HEK293 (cell line): ENCODE data around the gene KIF25.

Source experiments
- CTCF ChIA-PET: fragments of 350-600 bp; formaldehyde crosslinking; extraction: SDS; loops from one replicate; lab custom pipeline; 2021; ENCODE audit warnings: antibody characterized with exemption; lab: Yijun Ruan, JAX
- POLR2A ChIA-PET: fragments of 300-600 bp; formaldehyde crosslinking; extraction: SDS; loops from one replicate; lab custom pipeline; 2020; ENCODE audit warnings: antibody characterized with exemption, inconsistent platforms; lab: Yijun Ruan, JAX
- H3K27ac ChIP-seq: fragments of 200-500 bp; sonication (Bioruptor generic); 2 replicates; pipeline ENCODE4 v1.5.1; 2014; ENCODE audit warnings: low read depth, low read length, control low read depth, inconsistent platforms; ENCODE audit errors: extremely low read depth
- H3K36me3 ChIP-seq, 2 experiments: fragments of 200-500 bp in 1 of 2; sonication (Bioruptor generic) in 1 of 2; 1 replicate in 1 of 2; 2 replicates in 1 of 2; pipeline ENCODE4 v1.5.1; 2014 to 2017; ENCODE audit warnings: inconsistent platforms in 2 of 2, low read length in 2 of 2; ENCODE audit not compliant: control insufficient read depth in 2 of 2, insufficient read depth in 1 of 2
- H3K4me1 ChIP-seq: fragments of 200-500 bp; sonication (Bioruptor generic); 2 replicates; pipeline ENCODE4 v1.5.1; 2014; ENCODE audit warnings: mild to moderate bottlenecking, low read length, inconsistent platforms; ENCODE audit not compliant: control insufficient read depth, insufficient read depth
- H3K4me3 ChIP-seq: 2 replicates; pipeline ENCODE4 v1.5.1; 2011; ENCODE audit warnings: low read depth, mild to moderate bottlenecking, control low read depth, low read length, moderate library complexity
- H3K9me3 ChIP-seq: fragments of 200-500 bp; sonication (Bioruptor generic); 2 replicates; pipeline ENCODE4 v1.5.1; 2014; ENCODE audit warnings: low read depth, low read length, inconsistent platforms; ENCODE audit not compliant: control insufficient read depth, insufficient read depth
- BCL11B ChIP-seq: fragments of 450-650 bp; formaldehyde crosslinking; IDR thresholded peaks from 2 replicates; pipeline ENCODE4 v1.5.1; 2016; ENCODE audit warnings: low read depth, missing biosample characterization, missing genetic modification characterization
- EGR2 ChIP-seq: fragments of 450-650 bp; formaldehyde crosslinking; IDR thresholded peaks from 2 replicates; pipeline ENCODE4 v1.5.1; 2016; ENCODE audit warnings: low read depth, missing biosample characterization, missing genetic modification characterization
- TRIM28 ChIP-seq: IDR thresholded peaks from 2 replicates; pipeline ENCODE4 v1.6.1; 2011; ENCODE audit warnings: low read length, control low read depth, borderline replicate concordance
- ZBTB21 ChIP-seq: fragments of 450-650 bp; formaldehyde crosslinking; IDR thresholded peaks from 2 replicates; pipeline ENCODE4 v1.5.1; 2017; ENCODE audit warnings: missing biosample characterization, missing genetic modification characterization
- ZEB2 ChIP-seq: fragments of 450-650 bp; formaldehyde crosslinking; IDR thresholded peaks from 2 replicates; pipeline ENCODE4 v1.5.1; 2016; ENCODE audit warnings: missing biosample characterization, missing genetic modification characterization
- ZFP41 ChIP-seq: fragments of 450-650 bp; formaldehyde crosslinking; IDR thresholded peaks from 2 replicates; pipeline ENCODE4 v1.5.1; 2016; ENCODE audit warnings: missing biosample characterization, missing genetic modification characterization, borderline replicate concordance
- ZNF175 ChIP-seq: fragments of 450-650 bp; formaldehyde crosslinking; IDR thresholded peaks from 2 replicates; pipeline ENCODE4 v1.5.1; 2016; ENCODE audit warnings: missing biosample characterization, missing genetic modification characterization
- ZNF280C ChIP-seq: fragments of 450-650 bp; formaldehyde crosslinking; IDR thresholded peaks from 2 replicates; pipeline ENCODE4 v1.5.1; 2016; ENCODE audit warnings: missing biosample characterization, missing genetic modification characterization
- ZNF341 ChIP-seq: fragments of 450-650 bp; formaldehyde crosslinking; IDR thresholded peaks from 2 replicates; pipeline ENCODE4; 2016; ENCODE audit warnings: low read depth, missing biosample characterization, missing genetic modification characterization
- ZNF473 ChIP-seq: fragments of 450-650 bp; formaldehyde crosslinking; IDR thresholded peaks from 2 replicates; pipeline ENCODE4 v1.5.1; 2017; ENCODE audit warnings: missing biosample characterization, missing genetic modification characterization
- ZNF514 ChIP-seq: fragments of 450-650 bp; formaldehyde crosslinking; IDR thresholded peaks from 2 replicates; pipeline ENCODE4 v1.5.1; 2016; ENCODE audit warnings: missing biosample characterization, missing genetic modification characterization
- ZNF626 ChIP-seq: fragments of 450-650 bp; sonication (Bioruptor Pico); formaldehyde crosslinking; IDR thresholded peaks from 2 replicates; pipeline ENCODE4 v1.5.1; 2018; ENCODE audit warnings: missing biosample characterization, missing genetic modification characterization, inconsistent platforms
- ZNF704 ChIP-seq: fragments of 450-650 bp; formaldehyde crosslinking; IDR thresholded peaks from 2 replicates; pipeline ENCODE4 v1.5.1; 2016; ENCODE audit warnings: missing biosample characterization, missing genetic modification characterization
- ZNF785 ChIP-seq: fragments of 450-650 bp; formaldehyde crosslinking; IDR thresholded peaks from 2 replicates; pipeline ENCODE4 v1.5.1; 2016; ENCODE audit warnings: missing biosample characterization, missing genetic modification characterization

Gene KIF25

GRCh38 chr6:168038576-168039140 is 41.2 kb downstream of the KIF25 start:
- peaks cover 0 to 3% of the 10 kb centered on the region in 2 experiments; a peak in 1 of 3 replicates for H3K36me3 ChIP-seq
- peaks cover 2% of the 10 kb centered on the region; the same call in 1 of the 2 replicates for H3K4me1 ChIP-seq
- TF ChIP-seq ZBTB21 (tag by site-specific recombination), result no peak
- no peak for TF ChIP-seq ZNF626 (tag by site-specific recombination)
- TF ChIP-seq BCL11B, result no peak
- no peak for TF ChIP-seq ZNF785 (tag by site-specific recombination)
- TF ChIP-seq ZNF514, result no peak
- H3K27ac ChIP-seq, result no peak overlapping the region
- H3K9me3 ChIP-seq, result no peaks in the 10 kb centered on the region
- ChIA-PET CTCF (interaction anchor here (1.1 to 1.2 kb wide), 2 partner anchors 30 to 75 kb away, joined by 3 to 4 read pairs; no protein-coding TSS in a partner anchor), POLR2A (no interaction called here)
- H3K4me3 ChIP-seq, result no peak overlapping the region

GRCh38 chr6:168039301-168039700 is 41.8 kb downstream of the KIF25 start:
- ChIA-PET POLR2A (no interaction called here), CTCF (interaction anchor here (1.1 to 1.2 kb wide), 2 partner anchors 29 to 76 kb away, joined by 3 to 4 read pairs; no protein-coding TSS in a partner anchor)
- Histone ChIP-seq H3K9me3 (no peaks in the 10 kb centered on the region), H3K4me3 (no peak overlapping the region), H3K4me1 (peaks cover 2% of the 10 kb centered on the region; the same call in 1 of the 2 replicates), H3K36me3 (peaks cover 0 to 3% of the 10 kb centered on the region in 2 experiments; a peak in 1 of 3 replicates), H3K27ac (no peak overlapping the region)
- TF ChIP-seq ZNF704 (tag by site-specific recombination), result no peak
- TF ChIP-seq ZFP41 (tag by site-specific recombination), result no peak

GRCh38 chr6:168039849-168040248 is 42.4 kb downstream of the KIF25 start:
- H3K36me3 ChIP-seq, result peaks cover 0 to 3% of the 10 kb centered on the region in 2 experiments; a peak in 1 of 3 replicates
- H3K27ac ChIP-seq, result no peak overlapping the region
- no peak overlapping the region for H3K4me3 ChIP-seq
- TF ChIP-seq TRIM28 (peak; percentile 100; the same call in 1 of the 2 replicates), ZNF473 (no peak)
- peaks cover 2% of the 10 kb centered on the region; the same call in 1 of the 2 replicates for H3K4me1 ChIP-seq
- POLR2A ChIA-PET, result no interaction called here
- no peaks in the 10 kb centered on the region for H3K9me3 ChIP-seq
- CTCF ChIA-PET, result interaction anchor here (1.1 to 1.2 kb wide), 2 partner anchors 28 to 76 kb away, joined by 3 to 4 read pairs; no protein-coding TSS in a partner anchor

- Histone ChIP-seq H3K27ac (no peak overlapping the region), H3K9me3 (no peaks in the 10 kb centered on the region), H3K36me3 (peaks cover 0 to 3% of the 10 kb centered on the region in 2 experiments; a peak in 1 of 3 replicates), H3K4me1 (peaks cover 2% of the 10 kb centered on the region; the same call in 1 of the 2 replicates), H3K4me3 (no peak overlapping the region)
- POLR2A ChIA-PET, result no interaction called here
- no peak for TF ChIP-seq ZNF175 (tag by site-specific recombination)
- TF ChIP-seq ZNF280C, result no peak
- TF ChIP-seq ZEB2 (tag by site-specific recombination), result no peak
- no peak for TF ChIP-seq EGR2 (tag by site-specific recombination)
- TF ChIP-seq ZNF341, result peak; percentile 59
- CTCF ChIA-PET, result no interaction called here
Measured at GRCh38 chr6:168040856-168041496, 43.5 kb downstream of the KIF25 start.
